Activated T-helper 17 cell treated with anti-CD3 and anti-CD28 coated beads, Interleukin-2, amount 50 U/mL, for 72 hours (primary cell): Measurements from ENCODE around the gene RFX1. TPM values are rescaled to one million over a fixed set of nuclear protein-coding genes. Genes with fewer than 3 reads are reported as not detected.
A peak's percentile ranks its signal among the peaks of the same experiment; 100 is the strongest.

Source experiments
- ATAC-seq: fragments of 150-1000 bp; cut with Tn5 transposase; replicated peaks from 2 replicates; pipeline ENCODE4 v1.10.0; 2021; ENCODE audit warnings: mild to moderate bottlenecking, moderate library complexity
- H3K27ac Mint-ChIP-seq: one replicate; pipeline ENCODE4 v1.8.0; 2022; ENCODE audit warnings: mixed read lengths
- H3K27me3 Mint-ChIP-seq: one replicate; pipeline ENCODE4 v1.8.0; 2022; ENCODE audit warnings: mixed read lengths
- H3K36me3 Mint-ChIP-seq: one replicate; pipeline ENCODE4 v1.8.0; 2022; ENCODE audit warnings: low read depth, mild to moderate bottlenecking, mixed read lengths
- H3K4me1 Mint-ChIP-seq: one replicate; pipeline ENCODE4 v1.8.0; 2022; ENCODE audit warnings: mixed read lengths
- H3K4me3 Mint-ChIP-seq: one replicate; pipeline ENCODE4 v1.8.0; 2022; ENCODE audit warnings: mild to moderate bottlenecking, mixed read lengths
- H3K9me3 Mint-ChIP-seq: one replicate; pipeline ENCODE4 v1.8.0; 2022; ENCODE audit warnings: mixed read lengths
- total RNA-seq, 2 donors: library from RNA; stranded (reverse); gene quantifications; one replicate each; pipeline ENCODE4 v1.2.3, GENCODE V29; 2022

RFX1 gene
- total RNA-seq, 2 donors from 2014 or later, result 12.6 to 12.9 TPM

- no peak overlapping the region for H3K27ac Mint-ChIP-seq
- H3K4me3 Mint-ChIP-seq, result no peak overlapping the region
- H3K27me3 Mint-ChIP-seq, result no peaks in the 10 kb centered on the region
- no peaks in the 10 kb centered on the region for H3K4me1 Mint-ChIP-seq
- no peak for ATAC-seq
- no peaks in the 10 kb centered on the region for H3K9me3 Mint-ChIP-seq
- peaks cover 64% of the 10 kb centered on the region for H3K36me3 Mint-ChIP-seq
Measured at GRCh38 chr19:13959141-13959961, 46.8 kb downstream of the RFX1 start.

GRCh38 chr19:13958043-13958442, 48.1 kb downstream of the RFX1 start:
- Mint-ChIP-seq H3K36me3 (peaks cover 68% of the 10 kb centered on the region), H3K4me1 (no peaks in the 10 kb centered on the region), H3K27ac (no peak overlapping the region), H3K4me3 (no peak overlapping the region), H3K9me3 (no peaks in the 10 kb centered on the region), H3K27me3 (no peaks in the 10 kb centered on the region)
- ATAC-seq, result no peak

- ATAC-seq, result no peak
- H3K27me3 Mint-ChIP-seq, result no peaks in the 10 kb centered on the region
- no peaks in the 10 kb centered on the region for H3K9me3 Mint-ChIP-seq
- no peaks in the 10 kb centered on the region for H3K4me1 Mint-ChIP-seq
- H3K4me3 Mint-ChIP-seq, result no peak overlapping the region
- H3K36me3 Mint-ChIP-seq, result peaks cover 72% of the 10 kb centered on the region
- H3K27ac Mint-ChIP-seq, result no peak overlapping the region
Measured at GRCh38 chr19:13957051-13957450, 49.1 kb downstream of the RFX1 start.

- Mint-ChIP-seq H3K27me3 (no peaks in the 10 kb centered on the region), H3K36me3 (peaks cover 71% of the 10 kb centered on the region), H3K9me3 (no peaks in the 10 kb centered on the region), H3K27ac (no peak overlapping the region), H3K4me1 (no peaks in the 10 kb centered on the region), H3K4me3 (no peak overlapping the region)
- no peak for ATAC-seq
Measured at GRCh38 chr19:13956365-13956744, 49.8 kb downstream of the RFX1 start.

- no peak for ATAC-seq
- H3K36me3 Mint-ChIP-seq, result peaks cover 66% of the 10 kb centered on the region
- no peak overlapping the region for H3K4me3 Mint-ChIP-seq
Measured at GRCh38 chr19:13955662-13956364, 50.3 kb downstream of the RFX1 start.

GRCh38 chr19:13954185-13954584, 51.9 kb downstream of the RFX1 start:
- peak overlapping the region; percentile 96 for H3K4me3 Mint-ChIP-seq
- H3K36me3 Mint-ChIP-seq, result peaks cover 60% of the 10 kb centered on the region
- no peaks in the 10 kb centered on the region for H3K9me3 Mint-ChIP-seq
- no peak for ATAC-seq
- H3K4me1 Mint-ChIP-seq, result no peaks in the 10 kb centered on the region
- peak overlapping the region; percentile 63 for H3K27ac Mint-ChIP-seq
- no peaks in the 10 kb centered on the region for H3K27me3 Mint-ChIP-seq

More at GRCh38 chr19:13955662-13956364, 50.3 kb downstream of the RFX1 start:
- H3K27ac Mint-ChIP-seq, result no peak overlapping the region
- no peaks in the 10 kb centered on the region for H3K9me3 Mint-ChIP-seq
- H3K4me1 Mint-ChIP-seq, result no peaks in the 10 kb centered on the region
- H3K27me3 Mint-ChIP-seq, result no peaks in the 10 kb centered on the region

GRCh38 chr19:13952931-13953531, 53.1 kb downstream of the RFX1 start:
- peak overlapping the region; percentile 63 for H3K27ac Mint-ChIP-seq
- no peaks in the 10 kb centered on the region for H3K4me1 Mint-ChIP-seq
- no peaks in the 10 kb centered on the region for H3K9me3 Mint-ChIP-seq
- H3K36me3 Mint-ChIP-seq, result peaks cover 49% of the 10 kb centered on the region
- ATAC-seq, result no peak
- peak overlapping the region; percentile 96 for H3K4me3 Mint-ChIP-seq
- no peaks in the 10 kb centered on the region for H3K27me3 Mint-ChIP-seq

GRCh38 chr19:13952154-13952930, 53.8 kb downstream of the RFX1 start, which contains the start of gene DCAF15:
Gene DCAF15, plus strand, starts transcription at chr19:13952509. Its CDS starts 4 bp downstream, at chr19:13952513.
- ATAC-seq, result peak; percentile 98
- no peaks in the 10 kb centered on the region for H3K9me3 Mint-ChIP-seq
- peak within 1 kb of the TSS; percentile 96 for H3K4me3 Mint-ChIP-seq
- peak within 1 kb of the TSS; percentile 93 for H3K27ac Mint-ChIP-seq
- H3K27me3 Mint-ChIP-seq, result no peaks in the 10 kb centered on the region
- H3K4me1 Mint-ChIP-seq, result no peaks in the 10 kb centered on the region
- peaks cover 43% of the 10 kb centered on the region for H3K36me3 Mint-ChIP-seq

- ATAC-seq, result peak; percentile 18
- Mint-ChIP-seq H3K27ac (peak overlapping the region; percentile 93), H3K4me3 (peak overlapping the region; percentile 96), H3K36me3 (peaks cover 37% of the 10 kb centered on the region), H3K4me1 (no peaks in the 10 kb centered on the region), H3K27me3 (no peaks in the 10 kb centered on the region), H3K9me3 (no peaks in the 10 kb centered on the region)
Measured at GRCh38 chr19:13951799-13952153, 54.3 kb downstream of the RFX1 start.

- H3K27ac Mint-ChIP-seq, result no peak overlapping the region
- H3K4me3 Mint-ChIP-seq, result peak overlapping the region; percentile 96
- no peaks in the 10 kb centered on the region for H3K4me1 Mint-ChIP-seq
- no peaks in the 10 kb centered on the region for H3K27me3 Mint-ChIP-seq
- no peak for ATAC-seq
- H3K9me3 Mint-ChIP-seq, result no peaks in the 10 kb centered on the region
- H3K36me3 Mint-ChIP-seq, result peaks cover 30% of the 10 kb centered on the region
Measured at GRCh38 chr19:13951043-13951442, 55.1 kb downstream of the RFX1 start.

- Mint-ChIP-seq H3K36me3 (no peaks in the 10 kb centered on the region), H3K4me1 (no peaks in the 10 kb centered on the region), H3K9me3 (no peaks in the 10 kb centered on the region), H3K27ac (no peak overlapping the region), H3K4me3 (no peak overlapping the region), H3K27me3 (no peaks in the 10 kb centered on the region)
- no peak for ATAC-seq
Measured at GRCh38 chr19:13946414-13946813, 59.7 kb downstream of the RFX1 start.

- Mint-ChIP-seq H3K9me3 (no peaks in the 10 kb centered on the region), H3K27me3 (peaks cover 4% of the 10 kb centered on the region), H3K27ac (no peak overlapping the region), H3K4me1 (peaks cover 5% of the 10 kb centered on the region), H3K36me3 (no peaks in the 10 kb centered on the region), H3K4me3 (no peak overlapping the region)
- ATAC-seq, result peak; percentile 64
Measured at GRCh38 chr19:13942023-13942684, 64.0 kb downstream of the RFX1 start.

- peaks cover 11% of the 10 kb centered on the region for H3K27me3 Mint-ChIP-seq
- H3K4me1 Mint-ChIP-seq, result peaks cover 10% of the 10 kb centered on the region
- no peaks in the 10 kb centered on the region for H3K36me3 Mint-ChIP-seq
- no peak within 1 kb of the TSS for H3K27ac Mint-ChIP-seq
- no peaks in the 10 kb centered on the region for H3K9me3 Mint-ChIP-seq
- no peak within 1 kb of the TSS for H3K4me3 Mint-ChIP-seq
- ATAC-seq, result no peak
Measured at GRCh38 chr19:13938301-13939064, 67.6 kb downstream of the RFX1 start, which contains the start of gene PODNL1. Gene PODNL1, minus strand, starts transcription at chr19:13938417. Its CDS starts 236 bp downstream, at chr19:13938181.
